GM20000 (cell line): ENCODE measurements around the gene REC8.
"Not testable (repeated sequence)": the region's sequence is repeated elsewhere in the genome, so short reads cannot be mapped to it uniquely, and the experiment has no call there.

Source experiments
- DNase-seq: peaks from one replicate; pipeline ENCODE4 v3.0.0; 2012; ENCODE audit warnings: low spot score
- CTCF ChIP-seq: IDR thresholded peaks from 2 replicates; pipeline ENCODE4 v1.5.1; 2012; ENCODE audit warnings: mild to moderate bottlenecking, control low read depth; ENCODE audit errors: extremely low read depth, missing control alignments

Gene REC8

DNA sequence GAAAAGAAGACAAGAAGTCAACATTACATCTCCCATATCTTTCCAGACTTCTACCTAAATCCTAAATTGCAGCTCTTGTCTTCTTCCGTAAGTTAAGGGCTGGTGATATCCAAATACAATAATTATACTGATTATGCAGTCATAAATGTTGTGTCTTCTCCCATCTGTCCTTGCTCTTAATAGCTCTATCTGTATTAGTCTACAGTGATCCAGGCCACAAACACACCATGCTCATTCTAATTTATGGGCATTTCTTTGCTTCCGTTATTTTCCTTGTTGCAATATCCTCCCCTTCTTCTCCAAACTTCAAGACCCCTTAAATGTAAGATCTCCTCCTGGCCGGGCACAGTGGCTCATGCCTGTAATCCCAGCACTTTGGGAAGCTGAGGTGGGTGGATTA is 47.6 kb downstream of the REC8 start:
- DNase-seq: no peak
- no peak for TF ChIP-seq CTCF

DNA sequence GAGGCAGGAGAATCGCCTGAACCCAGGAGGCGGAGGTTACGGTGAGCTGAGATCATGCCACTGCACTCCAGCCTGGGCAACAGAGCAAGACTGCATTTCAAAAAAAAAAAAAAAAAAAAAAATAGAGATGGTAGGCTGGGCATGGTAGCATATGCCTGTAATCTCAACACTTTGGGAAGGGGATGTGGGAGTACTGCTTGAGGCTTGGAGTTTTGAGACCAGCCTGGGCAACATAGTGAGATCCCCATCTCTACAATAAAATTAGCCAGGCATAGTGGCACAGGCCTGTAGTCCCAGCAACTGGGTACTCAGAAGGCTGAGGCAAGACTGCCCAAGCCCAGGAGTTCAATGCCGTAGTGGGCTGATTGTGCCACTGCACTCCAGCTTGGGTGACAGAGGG is 51.1 kb downstream of the REC8 start:
- DNase-seq: not testable (repeated sequence)

GRCh38 chr14:24224618-24225071 is 52.8 kb downstream of the REC8 start:
- no peak for DNase-seq
- TF ChIP-seq CTCF: no peak

DNA sequence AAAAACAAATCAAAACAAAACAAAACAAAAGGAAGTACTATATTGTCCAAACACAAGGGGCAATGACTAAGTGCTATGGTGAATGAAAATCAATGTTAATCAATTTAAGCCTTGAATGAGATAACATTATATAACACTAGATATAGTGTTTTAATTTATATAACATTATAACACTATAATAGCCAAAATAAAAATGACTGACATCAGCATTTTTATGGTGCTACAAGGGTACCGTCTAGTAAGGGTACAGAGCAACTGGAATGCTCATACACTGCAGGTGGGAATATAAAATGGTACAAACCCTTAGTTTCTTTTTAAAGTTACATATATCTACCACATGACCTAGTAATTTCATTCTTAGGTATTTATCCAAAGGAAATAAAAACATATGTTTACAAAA is 54.6 kb downstream of the REC8 start:
- TF ChIP-seq CTCF: no peak
- DNase-seq: no peak

- no peak for TF ChIP-seq CTCF
- DNase-seq: no peak
Measured at GRCh38 chr14:24228902-24229301, 57.0 kb downstream of the REC8 start.
